PC-3 (cell line): Measurements from ENCODE around the gene ZNF783.

Source experiments
- EZH2 ChIP-seq: fragments of 300-600 bp; sonication (generic); IDR thresholded peaks from one replicate; pipeline ENCODE4 v1.6.1; 2017; ENCODE audit warnings: antibody characterized with exemption, mild to moderate bottlenecking, low read length; ENCODE audit not compliant: unreplicated experiment
- TF ChIP-seq, protein P1 (sequence below): fragments of 300-600 bp; sonication (generic); conservative IDR thresholded peaks from 2 replicates; pipeline ENCODE4 v1.5.1; 2017; ENCODE audit warnings: antibody characterized with exemption, low read depth, mild to moderate bottlenecking, low read length

DNA sequence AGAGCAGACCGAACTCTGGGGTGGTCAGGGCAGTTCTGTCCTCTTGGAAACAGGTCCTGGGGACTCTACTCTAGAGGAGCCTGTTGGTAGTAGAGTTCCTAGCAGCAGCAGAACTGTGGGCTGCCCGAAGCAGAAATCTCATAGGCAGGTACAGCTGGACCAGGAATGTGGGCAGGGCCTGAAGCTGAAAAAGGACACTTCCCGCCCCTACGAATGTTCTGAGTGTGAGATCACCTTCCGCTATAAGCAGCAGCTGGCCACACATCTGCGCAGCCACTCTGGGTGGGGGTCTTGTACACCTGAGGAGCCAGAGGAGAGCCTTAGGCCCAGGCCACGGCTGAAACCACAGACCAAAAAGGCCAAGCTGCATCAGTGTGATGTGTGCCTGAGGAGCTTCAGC is 8.3 kb upstream of the ZNF783 start:
- TF ChIP-seq, protein P1, sequence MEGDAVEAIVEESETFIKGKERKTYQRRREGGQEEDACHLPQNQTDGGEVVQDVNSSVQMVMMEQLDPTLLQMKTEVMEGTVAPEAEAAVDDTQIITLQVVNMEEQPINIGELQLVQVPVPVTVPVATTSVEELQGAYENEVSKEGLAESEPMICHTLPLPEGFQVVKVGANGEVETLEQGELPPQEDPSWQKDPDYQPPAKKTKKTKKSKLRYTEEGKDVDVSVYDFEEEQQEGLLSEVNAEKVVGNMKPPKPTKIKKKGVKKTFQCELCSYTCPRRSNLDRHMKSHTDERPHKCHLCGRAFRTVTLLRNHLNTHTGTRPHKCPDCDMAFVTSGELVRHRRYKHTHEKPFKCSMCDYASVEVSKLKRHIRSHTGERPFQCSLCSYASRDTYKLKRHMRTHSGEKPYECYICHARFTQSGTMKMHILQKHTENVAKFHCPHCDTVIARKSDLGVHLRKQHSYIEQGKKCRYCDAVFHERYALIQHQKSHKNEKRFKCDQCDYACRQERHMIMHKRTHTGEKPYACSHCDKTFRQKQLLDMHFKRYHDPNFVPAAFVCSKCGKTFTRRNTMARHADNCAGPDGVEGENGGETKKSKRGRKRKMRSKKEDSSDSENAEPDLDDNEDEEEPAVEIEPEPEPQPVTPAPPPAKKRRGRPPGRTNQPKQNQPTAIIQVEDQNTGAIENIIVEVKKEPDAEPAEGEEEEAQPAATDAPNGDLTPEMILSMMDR = no peak
- TF ChIP-seq EZH2 = no peak
